ENCODE results near the gene DCPS.
"Not testable (repeated sequence)": the region's sequence is repeated elsewhere in the genome, so short reads cannot be mapped to it uniquely, and the experiment has no call there.

DNA sequence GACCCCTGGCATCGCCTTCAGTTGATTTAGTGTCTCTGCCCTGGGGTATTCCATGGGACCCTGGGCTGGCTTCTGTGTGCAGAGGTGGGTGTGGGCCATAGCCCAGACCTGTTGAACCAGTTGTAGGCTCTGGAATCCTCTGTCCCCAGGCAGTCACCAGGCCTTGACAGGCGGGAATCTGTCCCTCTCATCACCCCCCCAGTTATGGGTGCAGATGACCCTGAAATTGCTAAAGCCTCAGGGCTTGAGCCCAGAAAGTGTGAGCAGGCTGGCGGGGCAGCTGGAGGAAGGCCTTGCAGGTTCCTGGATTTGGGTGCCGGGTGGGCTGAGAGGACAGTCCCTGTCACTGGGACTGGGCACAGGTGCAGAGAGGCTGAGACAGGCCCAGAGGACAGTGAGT is 78.8 kb downstream of the DCPS start:
- TF ChIP-seq, protein P1, sequence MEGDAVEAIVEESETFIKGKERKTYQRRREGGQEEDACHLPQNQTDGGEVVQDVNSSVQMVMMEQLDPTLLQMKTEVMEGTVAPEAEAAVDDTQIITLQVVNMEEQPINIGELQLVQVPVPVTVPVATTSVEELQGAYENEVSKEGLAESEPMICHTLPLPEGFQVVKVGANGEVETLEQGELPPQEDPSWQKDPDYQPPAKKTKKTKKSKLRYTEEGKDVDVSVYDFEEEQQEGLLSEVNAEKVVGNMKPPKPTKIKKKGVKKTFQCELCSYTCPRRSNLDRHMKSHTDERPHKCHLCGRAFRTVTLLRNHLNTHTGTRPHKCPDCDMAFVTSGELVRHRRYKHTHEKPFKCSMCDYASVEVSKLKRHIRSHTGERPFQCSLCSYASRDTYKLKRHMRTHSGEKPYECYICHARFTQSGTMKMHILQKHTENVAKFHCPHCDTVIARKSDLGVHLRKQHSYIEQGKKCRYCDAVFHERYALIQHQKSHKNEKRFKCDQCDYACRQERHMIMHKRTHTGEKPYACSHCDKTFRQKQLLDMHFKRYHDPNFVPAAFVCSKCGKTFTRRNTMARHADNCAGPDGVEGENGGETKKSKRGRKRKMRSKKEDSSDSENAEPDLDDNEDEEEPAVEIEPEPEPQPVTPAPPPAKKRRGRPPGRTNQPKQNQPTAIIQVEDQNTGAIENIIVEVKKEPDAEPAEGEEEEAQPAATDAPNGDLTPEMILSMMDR (IDR thresholded peaks at IDR 0.05): not testable (repeated sequence)
- TF ChIP-seq POLR2A (IDR thresholded peaks at IDR 0.05); POLR2AphosphoS5 (IDR thresholded peaks at IDR 0.05; ENCODE audit: insufficient read depth in 1 of 2, low read depth in 1 of 2): not testable (repeated sequence)
